HG03571 (cell line): ENCODE data around the gene KLF8.

ENCODE experiments used
- ATAC-seq: cut with Tn5 transposase; IDR thresholded peaks from one replicate; pipeline ENCODE4 v1.9.1; 2021; ENCODE audit not compliant: unreplicated experiment

KLF8 gene

GRCh38 chrX:56308726-56309125, 76.6 kb downstream of the KLF8 start:
- no peak for ATAC-seq

GRCh38 chrX:56309881-56310280, 77.7 kb downstream of the KLF8 start:
- no peak for ATAC-seq

GRCh38 chrX:56310581-56310980, 78.4 kb downstream of the KLF8 start:
- ATAC-seq, result no peak

- no peak for ATAC-seq
These were observed 81.2 kb downstream of the KLF8 start for GRCh38 chrX:56313308-56313707.

- no peak for ATAC-seq
These were observed 82.2 kb downstream of the KLF8 start for GRCh38 chrX:56314334-56314733.

GRCh38 chrX:56318076-56318475, 85.9 kb downstream of the KLF8 start:
- ATAC-seq, result no peak

GRCh38 chrX:56319165-56319564, 87.0 kb downstream of the KLF8 start:
- ATAC-seq, result no peak
